ENCODE measurements around the gene GPR132. TPM values are rescaled to one million over a fixed set of nuclear protein-coding genes. Genes with fewer than 3 reads are reported as not detected.

GPR132 gene
- total and polyA plus RNA-seq, 9 of the 15 experiments (the other 6 are each of a cell fraction or from before 2014, with no cell fraction given): 0.01 to 1.1 (median 0.25) TPM; not detected in 1

DNA sequence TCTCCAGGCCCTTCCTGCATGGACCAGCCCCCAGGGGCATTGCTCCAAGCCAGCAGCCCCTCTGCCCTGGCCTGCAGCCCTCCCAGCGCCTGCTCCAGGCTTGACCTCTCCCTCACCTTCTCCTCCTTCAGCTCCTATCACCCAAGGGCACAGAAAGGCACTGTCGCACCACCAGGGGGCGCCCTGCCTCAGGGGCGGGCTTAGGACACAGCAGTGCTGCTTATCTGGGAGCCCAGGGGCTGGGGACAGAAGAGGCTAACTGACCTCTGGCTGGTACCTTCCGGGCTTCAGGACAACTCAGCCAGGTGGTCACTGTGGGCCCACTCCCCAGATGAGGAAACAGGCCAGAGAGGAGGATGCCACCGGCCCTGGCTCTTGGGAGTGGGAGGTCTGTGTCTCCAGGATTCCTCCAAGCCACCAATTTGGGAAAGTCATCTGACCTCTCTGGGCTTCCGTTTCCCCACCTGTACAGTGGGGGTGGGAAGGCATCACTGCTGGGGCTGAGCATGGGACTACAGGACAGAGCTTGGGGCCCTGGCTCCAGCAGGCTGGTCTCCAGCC lies 25.3 kb upstream of the GPR132 start:
- DNase-seq (ENCODE audit: extremely low read depth in 1 of 4, low spot score in 3 of 4) (peak; percentile 64 to 88 (median 69)), FAIRE-seq (peak; percentile 71), ATAC-seq (peak; percentile 84)
- no peak overlapping the region; a peak in 1 of 4 replicates for H3K9ac ChIP-seq (ENCODE audit: insufficient read depth in 1 of 2, low read depth in 2 of 2, low read length in 2 of 2)
- POLR2A ChIA-PET: interaction anchor here (0.5 to 0.6 kb wide), 3 partner anchors 201 to 1363 kb away, joined by 3 to 5 read pairs (median 3); no protein-coding TSS in a partner anchor
- intact Hi-C loops (cut with micrococcal nuclease) (loop anchor here (1.0 to 5.0 kb wide), 3 partner anchors 92 to 437 kb away; partner anchors contain the start of genes NUDT14 and TMEM121), in situ Hi-C loops (cut with MboI) (loop anchor here (10.0 kb wide), 2 partner anchors 194 to 264 kb away; no protein-coding TSS in a partner anchor)
- H3K4me2 ChIP-seq (ENCODE audit: insufficient read depth, low read length): no peak overlapping the region
- no peaks in the 10 kb centered on the region for H3K79me2 ChIP-seq (ENCODE audit: control insufficient read depth, insufficient read depth, low read length)
- peaks cover 2 to 13% of the 10 kb centered on the region in 2 experiments; a peak in 3 of 5 replicates for H3K27me3 ChIP-seq (ENCODE audit: control insufficient read depth in 2 of 2, insufficient read depth in 2 of 2, low read length in 2 of 2)
- CTCF ChIA-PET (ENCODE audit: low intra/inter-chr PET ratio): interaction anchor here (0.6 kb wide), 1 partner anchor 261 kb away, joined by 3 read pairs; no protein-coding TSS in a partner anchor
- H3K4me3 ChIP-seq: no peak overlapping the region
- H2AFZ ChIP-seq (ENCODE audit: low read depth, low read length): no peak overlapping the region
- no TSS peak for BruUV-seq (replicated peaks)
- no peaks in the 10 kb centered on the region for H3K9me3 ChIP-seq (replicated peaks; ENCODE audit: control insufficient read depth, insufficient read depth, low read depth, low read length)
- no peaks in the 10 kb centered on the region for H4K20me1 ChIP-seq (replicated peaks; ENCODE audit: control insufficient read depth, insufficient read depth, low read length)
- H3K4me1 ChIP-seq (replicated peaks in 1 of 2; ENCODE audit: control insufficient read depth in 2 of 2, insufficient read depth in 2 of 2, low read length in 2 of 2): peaks cover 3 to 75% of the 10 kb centered on the region in 2 experiments; a peak in 2 of 5 replicates
- H3K27ac ChIP-seq (ENCODE audit: extremely low read depth, low read depth, low read length): no peak overlapping the region
- peaks cover 5% of the 10 kb centered on the region for H3K9me1 ChIP-seq (ENCODE audit: control insufficient read depth, insufficient read depth, low read length)
- WGBS (ENCODE audit: insufficient coverage, low coverage, missing lambda C conversion rate): 5% methylated on average over 3 of the region's 7 CpGs
- no peaks in the 10 kb centered on the region for H3K36me3 ChIP-seq (ENCODE audit: control insufficient read depth, insufficient read depth, low read length)
- TF ChIP-seq, protein P1, sequence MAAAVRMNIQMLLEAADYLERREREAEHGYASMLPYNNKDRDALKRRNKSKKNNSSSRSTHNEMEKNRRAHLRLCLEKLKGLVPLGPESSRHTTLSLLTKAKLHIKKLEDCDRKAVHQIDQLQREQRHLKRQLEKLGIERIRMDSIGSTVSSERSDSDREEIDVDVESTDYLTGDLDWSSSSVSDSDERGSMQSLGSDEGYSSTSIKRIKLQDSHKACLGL (CRISPR knock-in tag; IDR thresholded peaks at IDR 0.05; ENCODE audit: borderline replicate concordance, poor library complexity, severe bottlenecking): no peak
- TF ChIP-seq SMC3 (conservative IDR thresholded peaks at IDR 0.05; ENCODE audit: insufficient read depth, low read depth, low read length) (peak; percentile 83), TRIM28 (IDR thresholded peaks at IDR 0.05) (no peak), JUND (IDR thresholded peaks at IDR 0.05; ENCODE audit: borderline replicate concordance, low read depth, low read length) (peak; percentile 43; the same call in 1 of the 2 replicates), JUND (tag; IDR thresholded peaks at IDR 0.05; ENCODE audit: borderline replicate concordance, low read depth, low read length) (no peak; the same call in 2 of the 3 replicates), MCM7 (IDR thresholded peaks at IDR 0.05) (no peak), ZBTB33 (CRISPR knock-in tag; IDR thresholded peaks at IDR 0.05) (no peak), TGIF2 (CRISPR knock-in tag; IDR thresholded peaks at IDR 0.05) (no peak), CSDE1 (IDR thresholded peaks at IDR 0.05) (no peak), TCFL5 (CRISPR knock-in tag; conservative IDR thresholded peaks at IDR 0.05) (no peak)
- TF ChIP-seq, protein P2, sequence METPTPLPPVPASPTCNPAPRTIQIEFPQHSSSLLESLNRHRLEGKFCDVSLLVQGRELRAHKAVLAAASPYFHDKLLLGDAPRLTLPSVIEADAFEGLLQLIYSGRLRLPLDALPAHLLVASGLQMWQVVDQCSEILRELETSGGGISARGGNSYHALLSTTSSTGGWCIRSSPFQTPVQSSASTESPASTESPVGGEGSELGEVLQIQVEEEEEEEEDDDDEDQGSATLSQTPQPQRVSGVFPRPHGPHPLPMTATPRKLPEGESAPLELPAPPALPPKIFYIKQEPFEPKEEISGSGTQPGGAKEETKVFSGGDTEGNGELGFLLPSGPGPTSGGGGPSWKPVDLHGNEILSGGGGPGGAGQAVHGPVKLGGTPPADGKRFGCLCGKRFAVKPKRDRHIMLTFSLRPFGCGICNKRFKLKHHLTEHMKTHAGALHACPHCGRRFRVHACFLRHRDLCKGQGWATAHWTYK (CRISPR knock-in tag; IDR thresholded peaks at IDR 0.05): no peak
- TF ChIP-seq, protein P3, sequence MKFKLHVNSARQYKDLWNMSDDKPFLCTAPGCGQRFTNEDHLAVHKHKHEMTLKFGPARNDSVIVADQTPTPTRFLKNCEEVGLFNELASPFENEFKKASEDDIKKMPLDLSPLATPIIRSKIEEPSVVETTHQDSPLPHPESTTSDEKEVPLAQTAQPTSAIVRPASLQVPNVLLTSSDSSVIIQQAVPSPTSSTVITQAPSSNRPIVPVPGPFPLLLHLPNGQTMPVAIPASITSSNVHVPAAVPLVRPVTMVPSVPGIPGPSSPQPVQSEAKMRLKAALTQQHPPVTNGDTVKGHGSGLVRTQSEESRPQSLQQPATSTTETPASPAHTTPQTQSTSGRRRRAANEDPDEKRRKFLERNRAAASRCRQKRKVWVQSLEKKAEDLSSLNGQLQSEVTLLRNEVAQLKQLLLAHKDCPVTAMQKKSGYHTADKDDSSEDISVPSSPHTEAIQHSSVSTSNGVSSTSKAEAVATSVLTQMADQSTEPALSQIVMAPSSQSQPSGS (CRISPR knock-in tag; IDR thresholded peaks at IDR 0.05): no peak

Measured in K562 (cell line).